ENCODE measurements around the gene CASZ1. TPM values are rescaled to one million over a fixed set of nuclear protein-coding genes. Genes with fewer than 3 reads are reported as not detected.

CASZ1 gene
- total and polyA plus RNA-seq, 12 donors = 19.5 to 79.8 (median 64.7) TPM

- Histone ChIP-seq H3K9me3 (no peaks in the 10 kb centered on the region), H3K27ac (no peak overlapping the region), H3K36me3 (no peaks in the 10 kb centered on the region), H3K4me3 (no peak overlapping the region), H3K4me1 (no peaks in the 10 kb centered on the region), H3K27me3 (peaks cover 0 to 36% (median 15%) of the 10 kb centered on the region in 7 donors)
- ATAC-seq (no peak), DNase-seq (no peak)
- 50 to 62% methylated on average over 17 of the region's 17 CpGs for WGBS, 2 donors
- no peak for TF ChIP-seq CTCF (IDR thresholded peaks at IDR 0.05)
- intact Hi-C loops (cut with DNase I) = no loop called here
Observed at GRCh38 chr1:10829965-10830515, 33.6 kb upstream of the CASZ1 start.

- H3K27ac ChIP-seq = no peak overlapping the region
- WGBS, 2 donors = 80 to 82% methylated on average over 14 of the region's 14 CpGs
- H3K4me3 ChIP-seq = no peak overlapping the region
- ATAC-seq (no peak), DNase-seq (no peak)
- no peaks in the 10 kb centered on the region for H3K9me3 ChIP-seq
- H3K36me3 ChIP-seq = no peaks in the 10 kb centered on the region
- H3K27me3 ChIP-seq = peaks cover 0 to 32% (median 7%) of the 10 kb centered on the region in 7 donors
- H3K4me1 ChIP-seq = no peaks in the 10 kb centered on the region
- intact Hi-C loops (cut with DNase I) = no loop called here
- no peak for TF ChIP-seq CTCF (IDR thresholded peaks at IDR 0.05)
Observed at GRCh38 chr1:10829067-10829818, 32.8 kb upstream of the CASZ1 start.

- Histone ChIP-seq H3K27ac (no peak overlapping the region), H3K27me3 (peaks cover 0 to 29% (median 14%) of the 10 kb centered on the region in 7 donors), H3K9me3 (no peaks in the 10 kb centered on the region), H3K4me1 (peaks cover 0 to 13% (median 5%) of the 10 kb centered on the region in 9 donors), H3K4me3 (no peak overlapping the region), H3K36me3 (no peaks in the 10 kb centered on the region)
- intact Hi-C loops (cut with DNase I) = no loop called here
- DNase-seq (no peak), ATAC-seq (no peak)
- 75 to 82% methylated on average over 43 of the region's 43 CpGs for WGBS, 2 donors
- TF ChIP-seq CTCF (IDR thresholded peaks at IDR 0.05) = no peak
Observed at GRCh38 chr1:10827377-10828333, 31.2 kb upstream of the CASZ1 start.

GRCh38 chr1:10825592-10825991, 29.1 kb upstream of the CASZ1 start:
- H3K4me3 ChIP-seq = no peak overlapping the region
- H3K27me3 ChIP-seq = peaks cover 0 to 27% (median 14%) of the 10 kb centered on the region in 7 donors
- H3K9me3 ChIP-seq = no peaks in the 10 kb centered on the region
- WGBS, 2 donors = 56 to 64% methylated on average over 6 of the region's 6 CpGs
- TF ChIP-seq CTCF (IDR thresholded peaks at IDR 0.05) = no peak
- H3K27ac ChIP-seq = no peak overlapping the region
- intact Hi-C loops (cut with DNase I) = no loop called here
- peaks cover 0 to 27% (median 9%) of the 10 kb centered on the region in 9 donors for H3K4me1 ChIP-seq
- ATAC-seq (no peak), DNase-seq (no peak)
- no peaks in the 10 kb centered on the region for H3K36me3 ChIP-seq
